GM10847 (cell line): ENCODE data around the gene SFRP2.

Source experiments
- POLR2A ChIP-seq: IDR thresholded peaks from 2 replicates; pipeline ENCODE4 v1.6.1; 2011; ENCODE audit not compliant: insufficient read length; ENCODE audit errors: extremely low read depth

The SFRP2 gene

DNA sequence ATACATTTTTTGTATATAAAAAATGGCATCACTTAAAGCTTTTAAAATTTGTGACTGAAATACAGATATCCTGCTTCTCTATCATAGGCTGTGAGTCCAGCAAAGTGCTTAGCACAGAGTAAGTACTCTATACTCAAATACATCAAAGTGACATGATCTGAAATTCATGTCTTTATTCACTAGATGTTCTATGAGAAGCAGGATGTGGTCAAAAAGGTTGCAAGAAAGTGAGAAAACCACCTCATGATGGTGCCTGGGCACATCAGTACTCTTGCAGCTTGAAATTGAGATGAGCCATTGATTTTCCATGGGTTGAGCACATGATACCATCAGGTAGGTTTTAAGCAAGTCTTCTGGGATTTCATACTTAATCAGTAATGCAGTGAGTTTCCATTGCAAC, 20.4 kb upstream of the SFRP2 start:
- TF ChIP-seq POLR2A: no peak

DNA sequence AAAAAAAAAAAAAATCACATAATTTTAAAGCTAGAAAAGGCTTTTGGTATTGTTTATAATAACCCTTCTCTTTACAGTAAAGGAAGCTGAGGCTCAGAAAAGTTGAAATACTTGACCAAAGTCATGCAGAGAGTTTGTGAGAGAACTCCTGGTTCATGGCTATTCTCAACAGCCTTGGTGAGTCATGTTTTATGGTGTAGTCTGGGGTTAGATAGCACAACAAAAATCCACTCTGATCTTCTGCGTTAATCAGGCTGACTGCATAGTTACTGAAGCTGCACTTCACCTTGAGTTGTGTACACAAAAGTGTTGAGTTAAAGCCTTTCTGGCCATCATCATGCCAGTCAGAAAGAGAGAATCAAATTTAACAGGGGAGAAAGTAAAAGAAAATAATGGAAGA, 19.3 kb upstream of the SFRP2 start:
- TF ChIP-seq POLR2A: no peak

DNA sequence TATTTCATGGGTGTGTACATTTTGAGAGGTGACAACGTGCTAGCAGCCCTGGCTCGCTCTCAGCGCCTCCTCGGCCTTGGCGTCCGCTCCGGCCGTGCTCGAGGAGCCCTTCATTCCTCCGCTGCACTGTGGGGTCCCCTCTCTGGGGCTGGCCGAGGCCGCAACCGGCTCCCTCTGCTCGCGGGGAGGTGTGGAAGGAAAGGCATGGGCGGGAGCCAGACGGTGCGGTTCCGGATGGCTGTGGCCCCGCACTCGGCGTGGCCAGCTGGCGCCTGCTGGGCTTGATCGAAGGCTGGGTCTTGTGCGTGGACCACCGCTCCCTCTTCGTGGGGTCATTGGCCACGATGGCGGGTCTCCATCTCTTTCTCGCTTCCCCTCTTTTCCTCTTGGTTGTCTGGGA, 17.2 kb upstream of the SFRP2 start:
- no peak for TF ChIP-seq POLR2A

DNA sequence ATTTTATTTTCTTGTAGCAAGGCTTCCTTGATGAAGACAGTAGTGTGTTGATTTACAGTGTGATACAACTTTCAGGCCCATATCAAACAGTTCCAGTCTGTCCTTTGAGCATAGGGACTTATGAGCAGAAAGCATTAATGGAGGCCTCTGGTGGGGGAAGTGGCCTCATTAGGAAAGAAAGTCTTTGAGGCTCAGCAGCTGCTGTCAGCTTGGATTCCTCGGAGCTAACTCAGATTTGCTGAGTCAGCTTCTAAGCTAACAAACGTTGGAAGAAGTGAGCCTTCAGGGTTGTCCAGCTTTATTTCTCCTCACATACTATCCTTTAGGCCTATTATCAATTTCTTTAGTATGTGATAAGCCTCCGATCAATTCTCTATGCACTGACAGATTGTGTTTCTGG, 15.8 kb upstream of the SFRP2 start:
- TF ChIP-seq POLR2A: no peak

DNA sequence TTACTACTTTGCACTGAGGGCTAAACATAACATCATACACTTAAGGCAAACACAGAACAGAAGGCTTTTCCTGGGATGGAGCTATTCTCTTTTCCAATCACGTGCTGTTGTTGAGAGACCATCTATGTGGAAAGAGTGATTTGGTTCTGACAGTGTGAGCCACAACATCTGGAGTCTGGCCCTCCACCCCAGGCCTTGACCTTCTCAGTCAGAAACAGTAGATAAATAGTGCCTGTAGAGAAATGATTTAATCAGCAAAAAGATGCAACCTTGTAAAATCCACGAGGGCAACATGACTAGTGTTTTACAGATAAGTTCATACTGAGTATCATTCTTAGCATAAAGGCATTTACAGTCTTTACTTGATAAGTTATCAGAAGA, 10.8 kb upstream of the SFRP2 start:
- TF ChIP-seq POLR2A: no peak

DNA sequence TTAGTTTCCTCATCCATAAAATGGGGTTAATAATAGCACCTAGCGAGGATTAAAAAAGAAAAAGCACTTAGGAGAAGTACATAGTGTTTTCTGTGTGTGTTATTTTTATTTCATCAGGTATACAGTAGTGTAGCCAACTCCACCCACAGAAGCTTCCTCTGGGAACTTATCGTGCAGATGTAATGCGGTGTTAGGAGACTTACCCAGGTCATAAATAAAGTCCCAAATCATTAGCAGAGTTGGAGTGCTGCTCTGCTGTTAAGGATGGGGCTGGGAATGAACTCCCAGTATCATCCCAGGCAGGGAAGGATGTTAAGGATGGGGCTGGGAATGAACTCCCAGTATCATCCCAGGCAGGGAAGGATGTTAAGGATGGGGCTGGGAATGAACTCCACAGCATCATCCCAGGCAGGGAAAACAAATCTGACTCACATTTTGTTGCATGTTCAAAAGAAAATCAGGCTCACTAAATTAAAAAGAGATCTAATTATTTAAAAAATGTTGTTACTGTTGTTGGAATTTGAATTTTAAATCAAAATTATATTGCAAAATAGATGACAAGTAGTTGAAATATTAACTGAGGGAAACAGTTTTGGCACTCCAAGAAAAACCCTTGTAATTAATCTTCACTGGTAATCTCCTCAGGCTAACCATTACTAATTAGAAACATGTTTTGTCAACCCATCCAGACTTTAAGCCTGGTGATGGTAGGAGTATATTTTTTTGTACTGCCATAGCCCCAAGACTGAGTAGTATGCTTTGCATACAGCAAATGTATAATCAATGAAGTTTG, 10.2 kb upstream of the SFRP2 start:
- no peak for TF ChIP-seq POLR2A

DNA sequence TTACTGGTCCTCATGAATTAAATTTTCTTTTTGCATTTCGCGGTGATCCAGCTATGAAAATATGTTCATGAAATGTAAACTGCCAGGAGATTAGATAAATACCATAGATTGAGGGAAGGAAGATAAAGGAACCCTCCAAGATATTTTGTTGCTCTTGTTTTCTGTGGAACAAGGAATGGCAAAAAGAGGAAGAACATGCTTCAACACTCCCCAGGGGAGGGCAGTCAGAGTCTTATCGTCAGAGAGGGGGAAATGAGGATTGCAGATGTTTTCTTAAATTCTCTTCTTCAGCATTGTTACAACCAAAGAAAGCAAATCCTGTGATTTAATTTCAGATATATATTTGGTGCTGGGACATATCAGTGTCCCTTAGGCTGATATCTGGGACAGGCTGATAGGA, 9.5 kb upstream of the SFRP2 start:
- TF ChIP-seq POLR2A: no peak

DNA sequence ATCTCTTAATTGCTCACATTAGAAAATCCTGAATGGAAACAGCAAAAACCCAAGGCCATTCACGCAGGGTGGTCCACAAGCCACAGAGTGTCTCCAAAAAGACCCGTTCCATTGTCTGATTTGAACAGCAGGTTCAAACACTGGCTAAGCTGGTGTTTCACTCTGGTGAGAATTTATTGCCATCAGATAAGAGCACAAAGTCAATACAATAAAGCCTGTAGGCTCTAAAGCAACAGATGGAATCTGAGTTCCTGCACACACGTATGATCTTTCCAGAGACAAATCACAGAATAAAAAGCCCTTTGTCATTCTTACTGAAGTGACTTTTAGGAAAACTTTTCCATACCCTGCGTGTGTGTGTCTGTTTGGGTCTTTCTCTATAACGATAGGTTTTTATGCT, 5.1 kb upstream of the SFRP2 start:
- TF ChIP-seq POLR2A: no peak

DNA sequence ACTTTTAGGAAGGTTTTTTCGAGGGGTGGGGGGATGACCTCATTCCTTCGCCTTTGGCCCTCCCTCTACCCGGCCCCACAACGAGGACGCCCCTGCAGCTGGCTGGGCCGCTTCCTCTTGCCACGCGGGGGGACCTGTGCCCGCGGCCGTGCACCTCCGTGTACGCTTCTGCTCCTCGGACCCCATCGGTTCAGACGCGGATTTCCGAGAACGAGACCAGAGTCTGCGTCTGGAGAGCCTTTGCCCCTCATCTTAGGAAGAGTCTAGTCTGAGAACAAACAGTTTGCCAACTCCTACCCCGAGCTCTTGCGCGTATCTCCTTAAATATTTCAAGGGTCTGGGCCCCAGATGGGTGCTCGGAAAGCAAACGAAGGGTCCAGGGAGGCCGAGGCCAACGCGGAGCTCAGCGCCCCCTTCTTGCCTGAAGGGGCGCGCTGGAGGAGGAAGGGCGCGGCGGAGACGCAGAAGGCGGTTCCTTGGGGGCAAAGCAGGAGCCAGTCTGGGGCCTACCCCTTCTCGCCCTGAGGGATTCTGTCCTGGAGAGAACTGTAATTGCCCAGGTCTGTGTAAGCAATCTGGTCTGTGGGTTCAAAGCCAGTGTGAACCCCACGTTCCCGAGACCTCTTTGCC, 3.9 kb upstream of the SFRP2 start:
- TF ChIP-seq POLR2A: no peak

DNA sequence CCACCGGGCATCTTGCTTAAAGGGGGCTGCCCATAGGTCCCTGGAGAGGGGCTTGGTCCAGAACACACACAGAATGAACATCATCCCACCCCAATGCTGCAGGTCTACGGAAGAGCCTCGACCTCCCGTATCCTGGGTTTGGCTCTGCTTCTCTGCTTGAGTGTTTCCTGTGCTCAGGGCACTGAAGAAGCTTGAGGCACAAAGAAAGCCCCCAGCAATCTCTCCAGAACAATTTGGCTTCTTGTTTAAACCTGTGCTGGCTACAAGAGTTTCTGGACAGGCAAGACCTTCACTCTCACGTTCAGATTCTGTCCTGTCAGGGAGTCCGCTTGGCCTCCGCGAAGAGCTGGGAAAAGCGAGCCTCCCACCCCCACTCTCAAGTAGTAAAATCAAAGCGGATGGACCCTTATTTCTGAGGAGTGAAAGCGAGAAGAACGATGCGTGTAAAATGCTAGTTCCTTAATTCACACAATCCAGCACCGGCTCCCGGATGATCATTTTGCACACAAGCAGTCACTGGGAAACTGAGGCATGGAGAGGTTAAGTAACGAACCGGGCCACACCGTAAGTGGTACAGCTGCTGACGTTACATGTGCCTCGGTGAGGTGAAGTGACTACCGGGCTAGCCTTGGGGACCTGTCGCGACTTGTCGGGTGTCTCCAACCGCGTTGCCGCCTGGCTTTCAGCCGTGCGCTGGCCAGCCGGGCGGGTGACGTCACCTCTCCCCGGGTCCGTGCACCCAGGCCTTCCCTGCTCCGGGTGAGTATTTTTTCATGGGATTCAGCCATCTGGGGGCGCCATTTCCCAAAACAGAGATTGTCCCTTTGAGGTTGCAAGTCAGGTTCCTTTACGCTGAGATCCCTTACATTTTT, 3.1 kb upstream of the SFRP2 start:
- TF ChIP-seq POLR2A: no peak

DNA sequence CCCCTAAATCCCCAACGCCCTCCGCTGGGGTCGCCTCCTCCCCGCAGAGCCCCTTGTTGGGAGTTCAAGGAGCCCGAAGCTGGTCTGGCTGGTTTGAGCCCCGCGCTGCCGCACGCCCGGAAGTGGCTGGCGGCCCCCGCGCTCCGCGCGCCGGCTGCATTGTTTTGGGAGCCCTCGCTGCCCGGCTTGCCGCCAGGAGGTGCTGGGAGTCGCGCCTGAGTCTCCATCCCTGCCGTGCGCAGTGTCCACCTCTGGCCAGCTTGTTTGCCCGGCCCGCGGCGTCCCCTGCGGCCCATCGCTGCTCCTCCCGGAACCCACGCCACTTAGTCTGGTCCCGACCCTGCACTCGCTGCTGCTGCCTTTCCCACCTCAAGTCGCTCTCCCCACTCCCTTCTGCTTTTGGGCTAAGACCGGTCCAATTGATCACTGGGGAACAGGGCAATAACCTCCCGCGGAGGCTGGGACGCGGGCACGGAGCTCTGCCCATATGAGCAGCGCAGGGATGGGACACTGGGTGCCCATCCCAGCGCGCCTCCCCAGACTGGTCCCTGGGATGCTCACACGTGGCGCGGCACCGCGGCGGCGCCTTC, 2.2 kb upstream of the SFRP2 start:
- TF ChIP-seq POLR2A: no peak

DNA sequence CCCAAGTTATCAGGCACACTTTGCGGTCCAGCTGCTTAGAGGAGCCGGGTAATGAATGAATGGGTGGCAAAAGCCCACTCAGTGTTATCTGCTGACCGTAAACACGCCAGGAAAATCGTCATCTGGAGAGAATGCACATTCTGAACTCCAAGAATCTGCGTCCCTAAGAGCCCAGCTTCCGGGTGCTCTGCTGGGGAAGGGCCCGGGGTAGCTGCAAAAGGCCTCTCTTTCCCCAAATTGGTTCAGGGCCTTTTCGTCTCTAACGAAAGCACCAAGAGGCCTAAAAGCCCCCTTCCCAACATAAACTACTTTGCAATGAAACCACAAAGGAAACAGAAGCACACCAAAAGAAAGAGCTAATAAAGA, 1.6 kb upstream of the SFRP2 start:
- TF ChIP-seq POLR2A: no peak

DNA sequence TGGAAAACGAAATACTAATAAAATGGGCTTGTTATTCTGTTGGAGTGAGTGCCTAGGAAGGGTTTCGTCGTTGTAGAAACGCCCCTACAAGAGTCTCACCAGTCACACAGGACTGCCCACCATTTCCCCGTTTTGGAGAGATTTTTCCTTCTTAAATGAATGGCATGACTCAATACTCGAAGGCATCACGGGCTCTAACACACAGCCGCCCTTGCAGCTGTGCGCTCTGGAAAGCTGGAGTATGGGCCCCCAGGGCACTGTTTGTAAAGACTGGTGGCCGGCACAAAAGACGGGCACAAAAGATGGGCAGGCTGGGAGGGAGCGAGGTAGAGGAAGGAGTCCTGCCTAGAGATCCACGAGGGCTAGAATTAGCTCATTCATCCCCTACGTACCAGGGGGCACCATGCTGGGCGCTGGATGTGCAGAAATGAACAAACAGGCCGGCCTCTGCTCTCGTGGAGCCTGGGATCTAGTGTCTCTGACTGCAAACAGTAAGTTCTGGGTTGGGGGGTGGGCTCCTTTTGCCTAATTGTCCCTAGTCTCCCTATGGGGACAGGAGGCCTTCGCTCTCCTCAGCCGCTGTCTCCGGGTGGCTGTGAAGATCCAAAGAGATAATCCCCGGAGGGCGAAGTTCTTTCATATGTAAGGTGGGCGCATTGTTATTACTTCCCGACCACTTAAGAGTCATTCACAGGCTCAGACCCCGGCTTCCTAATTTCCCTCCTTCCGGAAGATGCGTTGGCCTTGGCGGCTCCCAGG, 1.0 kb upstream of the SFRP2 start:
- no peak for TF ChIP-seq POLR2A

DNA sequence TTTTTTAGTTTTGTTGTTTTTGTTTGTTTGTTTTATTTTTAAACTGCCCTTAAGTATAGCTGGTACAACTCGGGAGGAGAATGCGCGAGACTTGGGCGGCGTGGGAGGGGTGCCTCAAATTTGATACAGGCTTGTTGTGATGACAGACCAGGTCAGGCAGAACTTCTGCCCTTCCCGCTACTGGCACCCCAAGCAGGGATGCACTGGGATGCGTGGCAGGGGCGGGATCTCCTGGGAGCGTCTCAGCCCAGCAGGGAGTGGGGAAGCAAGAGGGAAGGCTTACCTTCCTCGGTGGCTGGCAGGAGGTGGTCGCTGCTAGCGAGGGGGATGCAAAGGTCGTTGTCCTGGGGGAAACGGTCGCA, 851 bp downstream of the SFRP2 start:
- TF ChIP-seq POLR2A: no peak

DNA sequence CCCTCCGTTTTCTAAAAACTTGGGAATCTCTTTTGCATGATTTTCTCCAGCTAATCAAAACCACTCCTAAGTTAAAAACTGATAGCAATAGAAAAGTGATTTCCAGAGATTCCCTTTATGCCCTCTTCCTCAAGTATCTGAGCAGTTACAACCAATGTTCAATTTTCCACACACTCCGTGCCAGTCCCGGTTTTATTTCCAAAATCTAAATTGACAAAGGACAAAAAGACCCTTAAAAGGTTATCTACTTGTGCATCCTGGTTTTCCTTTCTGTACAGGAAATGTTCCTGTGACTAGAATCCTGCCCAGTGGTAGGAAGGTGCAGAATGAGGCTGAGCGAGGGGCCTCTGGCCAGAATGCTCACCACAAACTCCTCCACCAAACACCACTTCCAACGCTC, 1.3 kb downstream of the SFRP2 start:
- TF ChIP-seq POLR2A: no peak
